Lower leg skin (tissue), 4 donors: Measurements from ENCODE around the gene NAA38. TPM values are rescaled to one million over a fixed set of nuclear protein-coding genes. Genes with fewer than 3 reads are reported as not detected.

Experiments used
- DNase-seq, 2 donors: peaks; one replicate each; pipeline ENCODE4 v3.0.0-alpha.2; 2019; ENCODE audit warnings: low spot score in 2 of 2
- H3K4me3 ChIP-seq: fragments of 200-600 bp; sonication (generic); 2 replicates; pipeline ENCODE4 v1.5.1; 2017; ENCODE audit warnings: mild to moderate bottlenecking, low read depth; ENCODE audit not compliant: poor library complexity, severe bottlenecking
- POLR2A ChIP-seq, 2 donors: fragments of 450-650 bp; IDR thresholded peaks; one replicate each; pipeline ENCODE4 v1.6.1; 2016 to 2017; ENCODE audit warnings: antibody characterized with exemption in 2 of 2, mild to moderate bottlenecking in 1 of 2, moderate library complexity in 1 of 2
- WGBS, 2 donors: methylation state at CpG; one replicate each; pipeline ENCODE4 v1.1.5; 2018; 5-methylcytosine and 5-hydroxymethylcytosine counted together
- intact Hi-C: fragments of 100-400 bp; cut with DNase I; formaldehyde crosslinking; loops from one replicate; pipeline ENCODE4 v1.15.0; 2023; ENCODE audit warnings: low total_unique reads
- total RNA-seq, 4 donors: library from RNA; depleted of rRNA; stranded (reverse); fragments of >200 nt; gene quantifications; one replicate each; pipeline ENCODE4 v1.1.0, GENCODE V29; 2016
- TF ChIP-seq, protein P1 (sequence below), 3 donors: fragments of 450-650 bp; IDR thresholded peaks; one replicate each; pipeline ENCODE4 v1.5.1; 2016; ENCODE audit warnings: antibody characterized with exemption in 3 of 3, mild to moderate bottlenecking in 3 of 3, moderate library complexity in 2 of 3

NAA38 gene
- total RNA-seq, 4 donors from 2014 or later: 56.8 to 101 (median 91.3) TPM

DNA sequence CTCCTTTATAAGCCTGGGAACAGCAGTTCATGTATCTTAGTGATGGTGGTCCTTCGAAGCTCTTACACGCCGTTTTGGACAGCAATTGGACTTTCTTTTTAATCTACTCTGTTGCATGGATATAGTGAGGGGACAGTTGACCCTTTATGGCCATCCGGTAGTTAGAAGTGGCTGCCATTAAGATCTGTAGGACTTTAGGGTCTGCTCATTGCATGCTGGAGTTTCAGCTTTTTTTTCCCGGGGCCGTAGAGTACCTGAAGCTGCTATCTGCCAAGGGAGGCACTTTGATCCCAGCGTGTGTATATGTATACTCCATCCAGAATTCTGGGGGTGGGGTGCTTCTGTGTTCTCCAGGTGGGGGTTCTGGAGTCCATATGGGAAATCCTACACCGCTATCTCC, 1.7 kb upstream of the NAA38 start:
- TF ChIP-seq, protein P1, sequence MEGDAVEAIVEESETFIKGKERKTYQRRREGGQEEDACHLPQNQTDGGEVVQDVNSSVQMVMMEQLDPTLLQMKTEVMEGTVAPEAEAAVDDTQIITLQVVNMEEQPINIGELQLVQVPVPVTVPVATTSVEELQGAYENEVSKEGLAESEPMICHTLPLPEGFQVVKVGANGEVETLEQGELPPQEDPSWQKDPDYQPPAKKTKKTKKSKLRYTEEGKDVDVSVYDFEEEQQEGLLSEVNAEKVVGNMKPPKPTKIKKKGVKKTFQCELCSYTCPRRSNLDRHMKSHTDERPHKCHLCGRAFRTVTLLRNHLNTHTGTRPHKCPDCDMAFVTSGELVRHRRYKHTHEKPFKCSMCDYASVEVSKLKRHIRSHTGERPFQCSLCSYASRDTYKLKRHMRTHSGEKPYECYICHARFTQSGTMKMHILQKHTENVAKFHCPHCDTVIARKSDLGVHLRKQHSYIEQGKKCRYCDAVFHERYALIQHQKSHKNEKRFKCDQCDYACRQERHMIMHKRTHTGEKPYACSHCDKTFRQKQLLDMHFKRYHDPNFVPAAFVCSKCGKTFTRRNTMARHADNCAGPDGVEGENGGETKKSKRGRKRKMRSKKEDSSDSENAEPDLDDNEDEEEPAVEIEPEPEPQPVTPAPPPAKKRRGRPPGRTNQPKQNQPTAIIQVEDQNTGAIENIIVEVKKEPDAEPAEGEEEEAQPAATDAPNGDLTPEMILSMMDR (IDR thresholded peaks at IDR 0.05): no peak
- TF ChIP-seq POLR2A (IDR thresholded peaks at IDR 0.05): no peak
- WGBS, 2 donors: 75 to 83% methylated on average over 8 of the region's 8 CpGs
- no peak overlapping the region for H3K4me3 ChIP-seq
- peak in 1 of 2 donors; percentile 48 for DNase-seq
- intact Hi-C loops: no loop called here

DNA sequence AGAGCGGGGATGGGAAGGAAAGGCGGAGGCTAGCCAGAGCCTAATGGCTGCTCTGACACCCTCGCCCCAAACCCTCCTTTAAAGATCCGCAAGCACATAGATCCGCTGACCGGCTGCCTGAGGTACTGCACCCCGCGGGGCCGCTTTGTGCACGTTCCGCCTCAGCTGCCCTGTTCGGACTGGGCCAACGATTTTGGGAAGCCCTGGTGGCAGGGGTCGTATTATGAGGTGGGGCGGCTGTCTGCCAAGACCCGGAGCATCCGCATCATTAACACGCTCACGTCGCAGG, 1.1 kb upstream of the NAA38 start:
- intact Hi-C loops: no loop called here
- DNase-seq: peak in 1 of 2 donors; percentile 89

DNA sequence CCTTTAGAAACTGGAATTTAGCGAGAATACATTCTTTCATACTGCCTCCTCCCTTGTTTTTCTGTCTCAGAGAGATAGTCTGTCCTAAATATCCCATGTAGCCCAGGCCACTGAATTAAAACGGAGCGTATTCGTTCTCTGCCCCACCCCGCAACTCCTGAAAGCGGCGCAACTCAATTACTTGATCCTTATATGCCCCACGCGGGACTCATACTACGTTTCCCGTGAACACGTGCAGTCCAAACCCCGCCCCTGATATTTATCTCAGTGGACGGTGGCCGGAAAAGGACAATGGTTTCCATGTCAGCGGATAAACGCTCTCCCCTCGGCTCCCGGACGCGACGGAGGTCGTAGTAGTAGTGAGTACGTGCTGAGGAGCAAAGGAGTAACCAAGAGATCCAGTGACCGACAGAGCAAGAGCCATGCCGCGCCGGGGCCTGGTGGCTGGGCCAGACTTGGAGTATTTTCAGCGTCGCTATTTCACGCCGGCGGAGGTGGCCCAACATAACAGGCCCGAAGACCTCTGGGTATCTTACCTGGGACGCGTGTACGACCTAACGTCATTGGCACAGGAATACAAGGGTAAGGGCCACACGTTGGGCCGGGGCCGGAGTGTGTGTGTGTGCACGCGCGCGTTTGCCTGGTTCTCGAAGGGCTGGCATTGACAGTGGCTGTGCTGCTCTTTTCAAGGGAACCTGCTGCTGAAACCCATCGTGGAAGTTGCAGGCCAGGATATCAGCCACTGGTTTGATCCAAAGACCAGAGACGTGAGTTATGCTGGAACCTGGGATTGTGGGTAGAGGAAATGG, 558 bp upstream of the NAA38 start, which contains the start of gene CYB5D1:
Gene CYB5D1, plus strand, starts transcription at position 291 of the 809 bp plus-strand sequence. Its CDS starts 132 bp downstream, at position 423.
- H3K4me3 ChIP-seq: peak within 1 kb of the TSS; percentile 27
- TF ChIP-seq, protein P1 (IDR thresholded peaks at IDR 0.05): no peak
- no peak for TF ChIP-seq POLR2A (IDR thresholded peaks at IDR 0.05)
- DNase-seq: peak; percentile 94 to 98
- 0 to 1% methylated on average over 44 to 48 of the region's 48 CpGs for WGBS, 2 donors
- intact Hi-C loops: no loop called here

More for the DNA sequence above, 1.1 kb upstream of the NAA38 start:
- 10 to 13% methylated on average over 20 of the region's 20 CpGs for WGBS, 2 donors
- H3K4me3 ChIP-seq: peak overlapping the region; percentile 6
- TF ChIP-seq POLR2A (IDR thresholded peaks at IDR 0.05): no peak
- TF ChIP-seq, protein P1 (IDR thresholded peaks at IDR 0.05): no peak

DNA sequence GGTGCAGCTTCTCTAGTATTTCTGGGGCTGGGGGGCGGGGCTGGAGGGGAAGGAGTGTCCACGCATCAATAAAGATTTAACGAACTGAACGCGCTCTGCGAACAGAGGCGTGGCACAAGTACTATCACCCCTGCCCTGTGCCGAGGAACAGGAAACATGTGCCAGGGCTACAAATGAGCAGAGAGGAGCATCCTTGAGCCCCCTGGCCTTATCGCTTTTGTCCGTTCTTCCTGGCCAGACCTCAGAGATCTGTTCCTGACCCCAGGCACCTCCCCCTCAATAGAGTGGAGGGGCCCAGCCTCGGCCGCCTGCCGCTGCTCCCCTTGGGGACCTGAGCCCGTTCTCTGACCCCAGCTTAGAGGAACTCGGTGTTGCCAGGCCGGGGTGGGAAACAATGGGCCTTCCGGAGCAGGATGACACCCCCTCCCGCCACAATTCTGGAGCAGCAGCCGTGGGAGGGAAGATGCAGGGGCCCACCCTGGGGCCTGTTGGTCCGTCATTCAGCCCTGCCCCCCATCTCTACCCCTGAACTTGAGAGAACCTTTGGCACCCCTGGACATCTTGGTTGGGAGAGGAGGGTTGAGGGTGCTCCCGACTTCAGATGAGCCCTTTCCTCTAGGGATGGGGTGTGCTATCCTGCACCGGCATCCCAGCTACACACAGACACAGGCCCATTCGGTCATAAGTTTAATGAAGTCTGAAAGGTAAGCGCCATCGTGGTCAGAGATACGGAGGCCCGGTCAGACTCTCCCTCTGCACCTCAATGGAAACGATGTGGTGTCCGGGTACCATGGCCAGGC, 1.1 kb downstream of the NAA38 start:
- TF ChIP-seq, protein P1 (IDR thresholded peaks at IDR 0.05): no peak
- no peak for TF ChIP-seq POLR2A (IDR thresholded peaks at IDR 0.05)
- H3K4me3 ChIP-seq: peak overlapping the region; percentile 27
- peak in 1 of 2 donors; percentile 90 for DNase-seq
- 3 to 8% methylated on average over 29 of the region's 29 CpGs for WGBS, 2 donors
- intact Hi-C loops: no loop called here

DNA sequence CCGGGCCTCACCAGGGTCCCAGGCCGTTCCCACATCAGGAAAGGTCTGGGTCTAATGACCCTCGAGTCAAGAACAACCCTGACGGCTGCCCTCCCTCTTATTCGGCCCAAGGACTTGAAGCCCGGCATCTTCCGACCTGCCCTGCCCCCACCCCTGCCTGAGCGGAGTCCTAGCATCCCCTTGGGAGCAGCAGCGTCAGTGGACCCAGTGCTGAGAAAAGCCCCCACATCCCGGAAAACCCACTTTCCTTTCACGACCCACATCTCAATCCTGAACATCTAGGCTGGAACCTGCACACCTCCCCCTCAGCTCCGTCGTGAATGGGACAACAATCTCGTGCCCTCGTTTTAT, 1.7 kb downstream of the NAA38 start:
- WGBS, 2 donors: 21 to 26% methylated on average over 15 of the region's 15 CpGs
- intact Hi-C loops: no loop called here

More for the DNA sequence above, 1.7 kb downstream of the NAA38 start:
- no peak overlapping the region for H3K4me3 ChIP-seq
- no peak for DNase-seq
- no peak for TF ChIP-seq POLR2A (IDR thresholded peaks at IDR 0.05)
- TF ChIP-seq, protein P1 (IDR thresholded peaks at IDR 0.05): no peak
